ENCODE measurements around the gene SERINC4.
"Not testable (repeated sequence)": the region's sequence is repeated elsewhere in the genome, so short reads cannot be mapped to it uniquely, and the experiment has no call there.

The SERINC4 gene

DNA sequence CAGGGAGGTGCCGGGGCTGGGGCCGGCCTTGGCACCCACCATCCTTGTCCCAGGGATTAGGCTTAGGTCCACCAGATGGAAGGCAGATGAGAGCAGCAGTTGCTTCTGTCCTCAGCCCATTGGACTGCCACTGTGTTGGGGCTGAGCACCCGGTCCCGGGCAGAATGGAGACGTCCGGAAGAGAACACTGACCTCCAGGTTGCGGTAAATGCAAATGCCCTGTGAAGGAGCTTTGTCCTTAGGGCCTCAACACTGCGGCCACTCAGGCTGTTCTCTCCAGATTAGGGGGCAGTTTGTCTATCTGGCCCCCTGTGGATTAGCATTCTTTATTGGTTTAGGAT lies at the start of gene SERINC4:
Gene SERINC4 (minus strand): TSS at position 276 of the 341 bp plus-strand sequence. CDS start 234 bp downstream, at position 42.
- H3K4me3 ChIP-seq (ENCODE audit: low read depth, low read length): peak within 1 kb of the TSS; percentile 99

GRCh38 chr15:43845421-43845820 lies 45.4 kb upstream of the SERINC4 start:
- no peak overlapping the region for H3K4me3 ChIP-seq (ENCODE audit: low read depth, low read length)

DNA sequence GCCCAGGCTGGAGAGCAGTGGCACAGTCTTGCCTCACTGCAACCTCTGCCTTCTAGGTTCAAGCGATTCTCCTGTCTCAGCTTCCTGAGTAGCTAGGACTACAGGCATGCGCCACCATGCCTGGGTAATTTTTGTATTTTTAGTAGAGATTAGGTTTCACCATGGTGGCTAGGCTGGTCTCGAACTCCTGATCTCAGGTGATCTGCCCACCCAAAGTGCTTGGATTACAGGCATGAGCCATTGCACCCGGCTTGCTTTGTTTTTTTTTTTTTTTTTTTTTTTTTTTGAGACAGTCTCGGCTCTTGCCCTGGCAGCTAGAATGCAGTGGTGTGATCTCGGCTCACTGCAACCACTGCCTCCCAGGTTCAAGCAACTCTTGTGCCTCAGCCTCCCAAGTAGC lies 32.5 kb upstream of the SERINC4 start:
- not testable (repeated sequence) for H3K4me3 ChIP-seq (ENCODE audit: low read depth, low read length)

- H3K4me3 ChIP-seq (ENCODE audit: low read depth, low read length): not testable (repeated sequence)
These were observed 31.6 kb upstream of the SERINC4 start for GRCh38 chr15:43831519-43832052.

DNA sequence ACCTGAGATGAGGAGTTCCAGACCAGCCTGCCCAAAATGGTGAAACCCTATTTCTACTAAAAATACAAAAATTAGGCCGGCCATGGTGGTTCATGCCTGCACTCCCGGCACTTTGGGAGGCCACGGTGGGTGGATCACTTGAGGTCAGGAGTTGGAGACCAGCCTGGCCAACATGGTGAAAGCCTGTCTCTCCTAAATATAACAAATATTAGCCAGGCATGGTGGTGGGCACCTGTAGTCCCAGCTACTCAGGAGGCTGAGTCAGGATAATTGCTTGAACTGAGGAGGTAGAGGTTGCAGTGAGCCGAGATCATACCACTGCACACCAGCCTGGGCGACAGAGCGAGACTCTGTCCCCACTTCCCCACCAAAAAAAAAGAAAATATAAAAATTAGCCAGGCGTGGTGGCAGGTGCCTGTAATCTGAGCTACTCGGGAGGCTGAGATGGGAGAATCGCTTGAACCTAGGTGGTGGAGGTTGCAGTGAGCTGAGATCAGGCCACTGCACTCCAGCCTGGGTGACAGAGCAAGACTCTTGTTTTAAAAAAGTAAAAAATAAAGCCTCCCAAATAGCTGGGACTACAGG lies 30.8 kb upstream of the SERINC4 start:
- not testable (repeated sequence) for H3K4me3 ChIP-seq (ENCODE audit: low read depth, low read length)

GRCh38 chr15:43829951-43830540 lies 30.0 kb upstream of the SERINC4 start:
- H3K4me3 ChIP-seq (ENCODE audit: low read depth, low read length): not testable (repeated sequence)

GRCh38 chr15:43828061-43828657 lies 28.1 kb upstream of the SERINC4 start:
- no peak overlapping the region for H3K4me3 ChIP-seq (ENCODE audit: low read depth, low read length)

- peak within 1 kb of the TSS; percentile 45 for H3K4me3 ChIP-seq (ENCODE audit: low read depth, low read length)
These were observed 26.7 kb upstream of the SERINC4 start, which contains the start of gene WDR76 for GRCh38 chr15:43826508-43827341. Gene WDR76, plus strand, starts transcription at chr15:43827002. Its CDS starts 31 bp downstream, at chr15:43827033.

DNA sequence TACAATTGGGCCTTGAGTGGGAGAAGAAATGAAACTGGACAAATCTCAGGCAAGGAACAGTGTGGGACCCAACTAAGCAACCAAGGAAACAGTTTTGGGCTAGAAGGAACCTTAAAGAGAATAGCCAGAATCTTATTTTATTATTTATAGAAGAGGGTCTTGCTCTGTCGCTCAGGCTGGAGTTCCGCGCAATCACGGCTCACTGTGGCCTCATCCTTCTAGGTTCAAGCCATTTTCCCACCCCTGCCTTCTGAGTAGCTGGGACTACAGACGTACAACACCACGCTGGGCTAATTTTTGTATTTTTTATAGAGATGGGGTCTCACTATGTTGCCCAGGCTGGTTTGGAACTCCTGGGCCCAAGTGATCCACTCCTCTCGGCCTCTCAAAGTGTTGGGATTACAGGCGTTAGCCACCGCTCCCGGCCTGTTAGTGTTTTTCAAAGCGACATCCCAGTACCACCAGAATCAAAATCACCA lies 26.0 kb upstream of the SERINC4 start:
- H3K4me3 ChIP-seq (ENCODE audit: low read depth, low read length): no peak overlapping the region

DNA sequence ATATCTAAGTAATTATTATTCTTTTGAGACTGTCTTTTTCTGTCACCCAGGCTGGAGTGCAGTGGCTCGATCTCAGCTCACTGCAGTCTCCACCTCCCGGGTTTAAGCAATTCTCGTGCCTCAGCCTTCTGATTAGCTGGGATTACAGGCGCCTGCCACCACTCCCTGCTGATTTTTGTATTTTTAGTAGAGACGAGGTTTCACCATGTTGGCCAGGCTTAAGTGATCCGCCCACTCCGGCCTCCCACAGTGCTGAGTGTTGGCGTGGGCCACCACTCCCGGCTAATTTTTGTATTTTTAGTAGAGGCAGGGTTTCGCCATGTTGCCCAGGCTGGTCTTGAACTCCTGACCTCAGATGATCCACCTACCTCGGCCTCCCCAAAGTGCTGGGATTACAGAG lies 25.3 kb upstream of the SERINC4 start:
- H3K4me3 ChIP-seq (ENCODE audit: low read depth, low read length): not testable (repeated sequence)

DNA sequence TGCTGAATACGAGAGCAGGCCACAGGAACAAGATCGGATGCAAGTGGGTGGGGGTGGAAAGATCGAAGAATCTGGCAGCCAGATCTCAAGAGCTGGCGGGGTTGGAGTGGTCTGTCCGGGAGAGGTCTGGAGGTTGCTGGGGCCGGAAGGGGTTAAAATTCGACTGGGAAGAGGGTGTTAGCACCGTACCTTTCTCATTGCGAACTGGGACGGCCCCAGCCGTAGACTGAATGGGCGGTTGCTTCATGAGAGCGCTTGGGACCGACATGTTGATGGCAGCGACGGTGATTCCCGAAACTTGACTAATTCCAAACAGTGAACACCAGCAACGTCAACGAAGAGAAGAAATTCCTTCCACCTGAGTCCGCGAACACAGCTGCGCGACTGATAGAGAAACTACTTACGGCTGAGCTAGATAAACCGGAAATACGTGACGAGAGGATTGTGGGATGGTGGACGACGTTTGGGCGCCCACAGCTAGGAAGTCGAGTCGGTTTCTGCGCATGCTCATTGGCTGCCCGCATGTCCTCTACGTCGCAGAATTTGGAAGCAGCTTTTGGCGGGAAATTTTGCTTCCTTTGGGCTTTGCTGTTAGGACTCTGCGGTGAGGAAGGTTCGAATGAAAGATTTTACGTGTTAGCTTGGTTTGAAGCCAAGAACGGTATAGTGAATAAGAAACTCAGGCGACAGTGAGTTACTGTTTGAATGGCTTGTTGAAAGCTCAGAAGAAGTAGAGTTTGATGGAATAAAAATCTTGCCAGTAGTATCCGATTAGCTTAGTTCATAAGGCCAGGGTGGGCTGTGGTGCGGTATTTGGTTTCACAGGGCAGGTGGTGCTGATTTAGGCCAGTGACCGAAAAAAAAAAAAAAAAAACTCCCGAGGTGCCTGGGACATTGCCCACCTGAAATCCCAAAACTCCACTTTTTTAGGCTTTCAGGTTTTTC lies 24.6 kb upstream of the SERINC4 start, which contains the start of gene MFAP1:
Gene MFAP1 (minus strand): TSS at position 389 of the 945 bp plus-strand sequence. CDS start 121 bp downstream, at position 268.
- peak within 1 kb of the TSS; percentile 86 for H3K4me3 ChIP-seq (ENCODE audit: low read depth, low read length)

GRCh38 chr15:43821505-43821904 lies 21.5 kb upstream of the SERINC4 start:
- H3K4me3 ChIP-seq (ENCODE audit: low read depth, low read length): no peak overlapping the region

- H3K4me3 ChIP-seq (ENCODE audit: low read depth, low read length): not testable (repeated sequence)
These were observed 15.0 kb upstream of the SERINC4 start for GRCh38 chr15:43815064-43815463.

- H3K4me3 ChIP-seq (ENCODE audit: low read depth, low read length): no peak overlapping the region
These were observed 9.1 kb upstream of the SERINC4 start for GRCh38 chr15:43808960-43809678.

DNA sequence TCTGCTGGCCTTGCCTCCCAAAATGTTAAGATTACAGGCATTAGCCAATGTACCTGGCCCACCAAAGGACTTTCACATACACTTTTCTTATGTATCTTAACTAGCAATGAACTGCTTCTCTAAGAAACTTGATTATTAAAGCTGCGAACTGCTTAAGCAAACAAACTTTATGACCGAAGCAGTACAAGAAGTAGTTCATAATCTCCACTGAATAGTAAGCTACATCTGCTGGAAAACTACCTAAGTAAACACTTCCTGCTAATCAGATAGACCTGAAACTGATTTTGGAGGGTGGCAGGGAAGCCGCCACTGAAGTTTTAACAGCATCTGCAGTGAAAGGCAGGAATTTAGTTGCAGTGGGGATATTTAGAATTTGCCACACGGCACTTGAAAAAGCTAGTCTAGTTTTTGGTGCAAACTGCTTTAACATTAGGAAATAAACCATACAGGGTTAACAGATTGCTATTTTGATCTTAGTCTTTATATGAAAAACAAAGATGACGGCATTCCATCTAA lies 8.5 kb upstream of the SERINC4 start:
- no peak overlapping the region for H3K4me3 ChIP-seq (ENCODE audit: low read depth, low read length)

- not testable (repeated sequence) for H3K4me3 ChIP-seq (ENCODE audit: low read depth, low read length)
These were observed 2.7 kb upstream of the SERINC4 start for GRCh38 chr15:43802676-43803075.

- H3K4me3 ChIP-seq (ENCODE audit: low read depth, low read length): peak within 1 kb of the TSS; percentile 99
These were observed 494 bp upstream of the SERINC4 start, which contains the start of gene HYPK for GRCh38 chr15:43800286-43801141. Gene HYPK, plus strand, starts transcription at chr15:43800599. Its CDS starts 24 bp downstream, at chr15:43800623.
